DMS79 treated with DMSO at 0.1 percent for 48 hours (cell line): ENCODE results near the gene SDF4.
"Not testable (repeated sequence)": the region's sequence is repeated elsewhere in the genome, so short reads cannot be mapped to it uniquely, and the experiment has no call there.

Experiments
- DNase-seq: peaks from one replicate; lab custom pipeline; 2025; lab: John Stamatoyannopoulos, UW

Gene SDF4

GRCh38 chr1:1199141-1199960, 32.5 kb downstream of the SDF4 start:
- no peak for DNase-seq

- DNase-seq, result no peak
Measured at GRCh38 chr1:1198423-1199140, 33.2 kb downstream of the SDF4 start.

GRCh38 chr1:1197551-1198422, 34.0 kb downstream of the SDF4 start:
- no peak for DNase-seq

- no peak for DNase-seq
Measured at GRCh38 chr1:1197188-1197500, 34.7 kb downstream of the SDF4 start.

- no peak for DNase-seq
Measured at GRCh38 chr1:1196431-1197187, 35.2 kb downstream of the SDF4 start.

GRCh38 chr1:1195726-1196125, 36.1 kb downstream of the SDF4 start:
- not testable (repeated sequence) for DNase-seq

- DNase-seq, result no peak
Measured at GRCh38 chr1:1194723-1195122, 37.1 kb downstream of the SDF4 start.

GRCh38 chr1:1191734-1192133, 40.1 kb downstream of the SDF4 start:
- DNase-seq, result no peak

- DNase-seq, result no peak
Measured at GRCh38 chr1:1189111-1189510, 42.7 kb downstream of the SDF4 start.

GRCh38 chr1:1187938-1188337, 43.9 kb downstream of the SDF4 start:
- no peak for DNase-seq

GRCh38 chr1:1185101-1185765, 46.6 kb downstream of the SDF4 start:
- no peak for DNase-seq

GRCh38 chr1:1183833-1184775, 47.7 kb downstream of the SDF4 start:
- DNase-seq, result no peak

- no peak for DNase-seq
Measured at GRCh38 chr1:1183221-1183747, 48.5 kb downstream of the SDF4 start.

GRCh38 chr1:1182491-1183220, 49.1 kb downstream of the SDF4 start:
- no peak for DNase-seq

GRCh38 chr1:1181938-1182410, 49.8 kb downstream of the SDF4 start:
- DNase-seq, result no peak

- no peak for DNase-seq
Measured at GRCh38 chr1:1181129-1181937, 50.5 kb downstream of the SDF4 start.

- DNase-seq, result no peak
Measured at GRCh38 chr1:1179983-1180861, 51.6 kb downstream of the SDF4 start.
